Measurements from ENCODE around the gene MIA2. TPM values are rescaled to one million over a fixed set of nuclear protein-coding genes. Genes with fewer than 3 reads are reported as not detected.

The MIA2 gene
- total and polyA plus RNA-seq, 2 experiments from 2014 or later: 9.5 to 10.9 TPM

GRCh38 chr14:39406560-39406959 is 172.8 kb downstream of the MIA2 start:
- no peaks in the 10 kb centered on the region for H3K4me1 ChIP-seq (ENCODE audit: insufficient read depth)
- no peaks in the 10 kb centered on the region for H3F3A ChIP-seq (replicated peaks; ENCODE audit: low read depth)
- Mint-ChIP-seq H3K4me1 (no peaks in the 10 kb centered on the region), H3K27me3 (ENCODE audit: insufficient read depth, low read depth, poor library complexity) (peaks cover 3% of the 10 kb centered on the region), H3K9me3 (peaks cover 2% of the 10 kb centered on the region; the same call in 1 of the 3 replicates), H3K27ac (no peak overlapping the region), H3K36me3 (ENCODE audit: low read depth) (peaks cover 9% of the 10 kb centered on the region; the same call in 2 of the 3 replicates), H3K4me3 (no peak overlapping the region)
- no peak for ATAC-seq
- H3K4me2 ChIP-seq: no peak overlapping the region
- no peak overlapping the region for H2AFZ ChIP-seq
- H3K36me3 ChIP-seq (ENCODE audit: insufficient read depth): no peaks in the 10 kb centered on the region
- H3K79me2 ChIP-seq (replicated peaks; ENCODE audit: insufficient read depth): no peaks in the 10 kb centered on the region
- H3K9me2 ChIP-seq (ENCODE audit: insufficient read depth): no peaks in the 10 kb centered on the region
- no peak for TF ChIP-seq ZNF331 (CRISPR knock-in tag; IDR thresholded peaks at IDR 0.05; ENCODE audit: low read depth)
- TF ChIP-seq ETS1 (IDR thresholded peaks at IDR 0.05): no peak
- TF ChIP-seq, protein P1, sequence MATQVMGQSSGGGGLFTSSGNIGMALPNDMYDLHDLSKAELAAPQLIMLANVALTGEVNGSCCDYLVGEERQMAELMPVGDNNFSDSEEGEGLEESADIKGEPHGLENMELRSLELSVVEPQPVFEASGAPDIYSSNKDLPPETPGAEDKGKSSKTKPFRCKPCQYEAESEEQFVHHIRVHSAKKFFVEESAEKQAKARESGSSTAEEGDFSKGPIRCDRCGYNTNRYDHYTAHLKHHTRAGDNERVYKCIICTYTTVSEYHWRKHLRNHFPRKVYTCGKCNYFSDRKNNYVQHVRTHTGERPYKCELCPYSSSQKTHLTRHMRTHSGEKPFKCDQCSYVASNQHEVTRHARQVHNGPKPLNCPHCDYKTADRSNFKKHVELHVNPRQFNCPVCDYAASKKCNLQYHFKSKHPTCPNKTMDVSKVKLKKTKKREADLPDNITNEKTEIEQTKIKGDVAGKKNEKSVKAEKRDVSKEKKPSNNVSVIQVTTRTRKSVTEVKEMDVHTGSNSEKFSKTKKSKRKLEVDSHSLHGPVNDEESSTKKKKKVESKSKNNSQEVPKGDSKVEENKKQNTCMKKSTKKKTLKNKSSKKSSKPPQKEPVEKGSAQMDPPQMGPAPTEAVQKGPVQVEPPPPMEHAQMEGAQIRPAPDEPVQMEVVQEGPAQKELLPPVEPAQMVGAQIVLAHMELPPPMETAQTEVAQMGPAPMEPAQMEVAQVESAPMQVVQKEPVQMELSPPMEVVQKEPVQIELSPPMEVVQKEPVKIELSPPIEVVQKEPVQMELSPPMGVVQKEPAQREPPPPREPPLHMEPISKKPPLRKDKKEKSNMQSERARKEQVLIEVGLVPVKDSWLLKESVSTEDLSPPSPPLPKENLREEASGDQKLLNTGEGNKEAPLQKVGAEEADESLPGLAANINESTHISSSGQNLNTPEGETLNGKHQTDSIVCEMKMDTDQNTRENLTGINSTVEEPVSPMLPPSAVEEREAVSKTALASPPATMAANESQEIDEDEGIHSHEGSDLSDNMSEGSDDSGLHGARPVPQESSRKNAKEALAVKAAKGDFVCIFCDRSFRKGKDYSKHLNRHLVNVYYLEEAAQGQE (IDR thresholded peaks at IDR 0.05; ENCODE audit: unreplicated experiment): no peak
- TF ChIP-seq EZH2 (IDR thresholded peaks at IDR 0.05; ENCODE audit: low read depth, unreplicated experiment): no peak
- no peaks in the 10 kb centered on the region for H3K27me3 ChIP-seq (ENCODE audit: insufficient read depth)
- DNase-seq (ENCODE audit: low spot score): no peak
- no peak overlapping the region for H3K27ac ChIP-seq (ENCODE audit: low read depth)
- H4K20me1 ChIP-seq (replicated peaks; ENCODE audit: insufficient read depth): no peaks in the 10 kb centered on the region; the same call in 1 of the 2 replicates
- H3K4me3 ChIP-seq: no peak overlapping the region

- no peaks in the 10 kb centered on the region for H3F3A ChIP-seq (replicated peaks; ENCODE audit: low read depth)
- H3K9me3 Mint-ChIP-seq: peaks cover 32% of the 10 kb centered on the region
- no peak overlapping the region for H3K27ac ChIP-seq (ENCODE audit: low read depth)
- H2AFZ ChIP-seq: no peak overlapping the region
- H3K4me3 Mint-ChIP-seq: no peak overlapping the region
- DNase-seq (ENCODE audit: low spot score): no peak
- H4K20me1 ChIP-seq (replicated peaks; ENCODE audit: insufficient read depth): no peaks in the 10 kb centered on the region
- no peak overlapping the region for H3K27ac Mint-ChIP-seq
- no peaks in the 10 kb centered on the region for H3K79me2 ChIP-seq (replicated peaks; ENCODE audit: insufficient read depth)
- H3K9me2 ChIP-seq (ENCODE audit: insufficient read depth): peaks cover 3% of the 10 kb centered on the region; the same call in 1 of the 2 replicates
- H3K4me1 Mint-ChIP-seq: no peaks in the 10 kb centered on the region
- H3K4me1 ChIP-seq (ENCODE audit: insufficient read depth): no peaks in the 10 kb centered on the region
- peaks cover 10% of the 10 kb centered on the region; the same call in 1 of the 2 replicates for H3K36me3 ChIP-seq (ENCODE audit: insufficient read depth)
- no peak overlapping the region for H3K4me2 ChIP-seq
- peaks cover 35% of the 10 kb centered on the region for H3K36me3 Mint-ChIP-seq (ENCODE audit: low read depth)
- no peak for ATAC-seq
- H3K27me3 Mint-ChIP-seq (ENCODE audit: insufficient read depth, low read depth, poor library complexity): no peaks in the 10 kb centered on the region
- TF ChIP-seq, protein P2, sequence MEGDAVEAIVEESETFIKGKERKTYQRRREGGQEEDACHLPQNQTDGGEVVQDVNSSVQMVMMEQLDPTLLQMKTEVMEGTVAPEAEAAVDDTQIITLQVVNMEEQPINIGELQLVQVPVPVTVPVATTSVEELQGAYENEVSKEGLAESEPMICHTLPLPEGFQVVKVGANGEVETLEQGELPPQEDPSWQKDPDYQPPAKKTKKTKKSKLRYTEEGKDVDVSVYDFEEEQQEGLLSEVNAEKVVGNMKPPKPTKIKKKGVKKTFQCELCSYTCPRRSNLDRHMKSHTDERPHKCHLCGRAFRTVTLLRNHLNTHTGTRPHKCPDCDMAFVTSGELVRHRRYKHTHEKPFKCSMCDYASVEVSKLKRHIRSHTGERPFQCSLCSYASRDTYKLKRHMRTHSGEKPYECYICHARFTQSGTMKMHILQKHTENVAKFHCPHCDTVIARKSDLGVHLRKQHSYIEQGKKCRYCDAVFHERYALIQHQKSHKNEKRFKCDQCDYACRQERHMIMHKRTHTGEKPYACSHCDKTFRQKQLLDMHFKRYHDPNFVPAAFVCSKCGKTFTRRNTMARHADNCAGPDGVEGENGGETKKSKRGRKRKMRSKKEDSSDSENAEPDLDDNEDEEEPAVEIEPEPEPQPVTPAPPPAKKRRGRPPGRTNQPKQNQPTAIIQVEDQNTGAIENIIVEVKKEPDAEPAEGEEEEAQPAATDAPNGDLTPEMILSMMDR (conservative IDR thresholded peaks at IDR 0.05; ENCODE audit: low read depth in 2 of 2): no peak
- TF ChIP-seq ZNF114 (CRISPR knock-in tag; IDR thresholded peaks at IDR 0.05) (no peak), EZH2phosphoT487 (IDR thresholded peaks at IDR 0.05; ENCODE audit: unreplicated experiment) (no peak), STAT1 (IDR thresholded peaks at IDR 0.05; ENCODE audit: unreplicated experiment) (no peak), ZNF331 (CRISPR knock-in tag; IDR thresholded peaks at IDR 0.05; ENCODE audit: low read depth) (no peak)
- TF ChIP-seq, protein P1 (IDR thresholded peaks at IDR 0.05; ENCODE audit: unreplicated experiment): no peak
- no peak overlapping the region for H3K4me3 ChIP-seq
- no peaks in the 10 kb centered on the region for H3K27me3 ChIP-seq (ENCODE audit: insufficient read depth)
Measured at GRCh38 chr14:39416072-39416471, 182.4 kb downstream of the MIA2 start.
